HG03066 (cell line): ENCODE data around the gene RRAGB.
A peak's percentile ranks its signal among the peaks of the same experiment; 100 is the strongest.
"Not testable (repeated sequence)": the region's sequence is repeated elsewhere in the genome, so short reads cannot be mapped to it uniquely, and the experiment has no call there.

ENCODE experiments used
- ATAC-seq: cut with Tn5 transposase; IDR thresholded peaks from one replicate; pipeline ENCODE4 v1.9.1; 2021; ENCODE audit warnings: low read depth; ENCODE audit not compliant: unreplicated experiment

Gene RRAGB, protein sequence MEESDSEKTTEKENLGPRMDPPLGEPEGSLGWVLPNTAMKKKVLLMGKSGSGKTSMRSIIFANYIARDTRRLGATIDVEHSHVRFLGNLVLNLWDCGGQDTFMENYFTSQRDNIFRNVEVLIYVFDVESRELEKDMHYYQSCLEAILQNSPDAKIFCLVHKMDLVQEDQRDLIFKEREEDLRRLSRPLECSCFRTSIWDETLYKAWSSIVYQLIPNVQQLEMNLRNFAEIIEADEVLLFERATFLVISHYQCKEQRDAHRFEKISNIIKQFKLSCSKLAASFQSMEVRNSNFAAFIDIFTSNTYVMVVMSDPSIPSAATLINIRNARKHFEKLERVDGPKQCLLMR

DNA sequence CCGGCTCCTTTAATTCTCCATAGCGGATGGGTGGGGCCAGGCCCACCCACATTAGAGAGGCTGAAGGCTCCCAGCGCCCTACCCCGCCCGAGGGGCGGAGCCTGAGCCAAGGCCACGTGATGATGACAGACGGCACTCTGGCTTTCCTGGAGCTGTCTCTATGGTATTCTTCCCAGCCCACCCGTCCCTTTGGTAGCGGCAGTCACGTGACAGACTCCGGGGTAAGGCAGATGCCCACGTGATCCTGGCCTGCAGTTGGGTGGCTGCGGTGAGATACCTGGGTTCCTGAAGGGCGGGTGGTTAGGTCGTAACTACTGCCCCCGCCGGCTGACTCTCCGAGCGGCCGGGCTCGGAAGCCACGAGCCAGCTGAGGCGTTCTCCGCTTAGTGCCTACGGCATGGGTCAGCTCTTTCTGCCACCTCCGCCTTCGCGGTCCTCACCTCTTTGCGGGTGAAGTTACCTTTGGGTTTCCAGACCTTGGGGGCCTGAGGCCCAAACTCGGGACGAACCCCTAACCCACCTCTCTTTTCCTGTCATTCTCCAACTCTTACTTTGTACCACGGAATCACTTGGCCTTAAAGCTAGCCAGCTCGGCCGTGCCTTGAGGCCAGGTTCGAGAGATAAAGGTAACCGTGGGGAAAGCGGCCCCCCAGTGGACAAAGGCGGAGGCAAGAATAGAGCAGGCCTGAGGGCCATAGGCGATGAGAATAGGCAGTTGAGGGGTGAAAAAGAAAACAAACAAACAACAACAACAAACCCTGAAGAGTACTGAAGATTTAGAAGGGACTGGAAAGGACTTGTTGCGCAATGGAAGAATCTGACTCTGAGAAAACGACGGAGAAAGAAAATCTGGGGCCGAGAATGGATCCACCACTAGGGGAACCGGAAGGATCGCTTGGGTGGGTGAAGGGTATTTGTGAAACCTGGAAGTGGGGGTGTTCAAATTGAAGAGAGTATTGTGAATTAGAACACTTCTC lies at the start of gene RRAGB:
Gene RRAGB (plus strand): TSS at position 229 of the 977 bp plus-strand sequence. CDS start 579 bp downstream, at position 808.
- peak; percentile 91 for ATAC-seq

DNA sequence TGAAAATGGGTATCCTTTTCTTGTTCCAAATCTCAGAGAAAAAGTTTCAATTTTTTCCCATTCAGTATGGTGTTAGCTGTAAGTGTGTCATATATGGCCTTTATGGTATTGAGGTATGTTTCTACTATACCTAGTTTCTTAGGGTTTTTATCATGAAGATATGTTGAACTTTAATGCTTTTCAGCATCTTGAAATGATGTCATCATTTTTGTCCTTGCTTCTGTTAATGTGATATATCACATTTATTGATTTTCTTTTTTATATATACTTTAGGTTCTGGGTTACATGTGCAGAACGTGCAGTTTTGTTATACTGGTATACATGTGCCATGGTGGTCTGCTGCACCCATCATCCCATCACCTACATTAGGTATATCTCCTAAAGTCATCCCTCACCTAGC lies 49.5 kb upstream of the RRAGB start:
- no peak for ATAC-seq

DNA sequence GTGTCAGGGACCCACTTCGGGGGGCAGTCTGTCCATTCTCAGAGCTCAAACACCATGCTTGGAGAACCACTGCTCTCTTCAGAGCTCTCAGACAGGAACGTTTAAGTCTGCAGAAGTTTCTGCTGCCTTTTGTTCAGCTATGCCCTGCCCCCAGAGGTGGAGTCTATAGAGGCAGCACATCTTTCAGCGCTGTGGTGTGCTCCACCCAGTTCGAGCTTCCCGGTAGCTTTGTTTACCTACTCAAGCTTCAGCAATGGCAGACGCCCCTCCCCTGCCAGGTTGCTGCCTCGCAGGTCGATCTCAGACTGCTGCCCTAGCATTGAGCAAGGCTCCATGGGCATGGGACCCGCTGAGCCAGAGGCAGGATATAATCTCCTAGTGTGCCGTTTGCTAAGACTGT lies 29.0 kb upstream of the RRAGB start:
- not testable (repeated sequence) for ATAC-seq

DNA sequence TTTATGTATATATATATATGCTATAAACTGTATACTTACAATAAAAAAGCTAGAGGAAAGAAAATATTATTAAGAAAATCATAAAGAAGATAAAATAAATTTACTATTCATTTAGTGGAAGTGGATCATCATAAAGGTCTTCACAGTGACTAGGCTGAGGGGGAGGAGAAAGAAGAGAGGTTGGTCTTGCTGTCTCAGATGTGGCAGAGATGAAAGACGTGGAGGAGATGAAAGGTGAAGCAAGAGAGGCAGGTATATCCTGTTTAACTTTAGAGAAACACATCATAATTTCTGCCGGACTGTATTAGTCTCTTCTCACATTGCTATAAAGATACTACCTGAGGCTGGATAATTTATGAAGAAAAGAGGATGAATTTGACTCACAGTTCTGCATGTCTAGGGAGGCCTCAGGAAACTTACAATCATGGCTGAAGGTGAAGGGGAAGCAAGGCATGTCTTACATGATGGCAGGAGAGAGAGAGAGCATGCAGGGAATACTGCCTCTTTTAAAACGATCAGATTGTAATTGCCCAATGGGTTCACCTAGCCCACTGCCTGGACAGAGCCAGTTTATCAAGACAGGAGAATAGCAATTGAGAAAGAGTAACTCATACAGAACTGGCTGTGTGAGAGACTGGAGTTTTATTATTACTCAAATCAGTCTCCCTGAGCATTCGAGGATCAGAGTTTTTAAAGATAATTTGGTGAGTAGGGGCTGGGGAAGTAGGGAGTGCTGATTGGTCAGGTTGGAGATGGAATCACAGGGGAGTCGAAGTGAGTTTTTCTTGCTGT lies 22.1 kb upstream of the RRAGB start:
- no peak for ATAC-seq

DNA sequence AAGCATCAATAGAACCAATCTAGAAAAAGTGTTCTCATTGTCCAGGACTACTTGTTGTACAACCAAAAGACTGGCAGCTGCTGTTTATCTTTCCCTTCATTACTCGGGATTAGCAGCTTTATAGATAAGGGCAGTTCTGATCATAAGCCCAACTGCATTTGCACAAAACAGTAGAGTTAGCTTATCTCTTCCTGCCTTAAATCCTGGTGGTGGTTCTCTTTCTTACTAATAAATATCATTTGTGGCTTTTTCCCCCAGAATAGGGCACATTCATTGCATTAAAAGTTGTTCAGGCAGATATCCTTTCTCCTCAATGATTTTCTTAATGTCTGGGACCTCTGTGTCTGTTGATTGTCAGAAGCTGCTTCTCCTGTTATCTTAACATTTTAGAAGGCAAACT lies 20.2 kb upstream of the RRAGB start:
- ATAC-seq = no peak

DNA sequence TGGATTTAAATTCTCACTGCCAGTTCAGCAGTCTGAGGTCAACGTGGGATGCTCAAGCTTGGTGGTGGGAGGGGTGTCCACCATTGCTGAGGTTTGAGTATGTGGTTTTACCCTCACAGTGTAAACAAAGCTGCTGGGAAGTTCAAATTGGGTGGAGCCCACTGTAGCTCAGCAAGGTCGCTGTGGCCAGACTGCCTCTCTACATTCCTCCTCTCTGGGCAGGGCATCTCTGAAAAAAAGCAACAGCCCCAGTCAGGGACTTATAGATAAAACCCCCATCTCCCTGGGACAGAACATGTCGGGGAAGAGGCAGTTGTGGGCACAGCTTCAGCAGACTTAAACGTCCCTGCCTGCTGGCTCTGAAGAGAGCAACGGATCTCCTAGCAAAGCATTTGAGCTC lies 14.9 kb upstream of the RRAGB start:
- no peak for ATAC-seq

DNA sequence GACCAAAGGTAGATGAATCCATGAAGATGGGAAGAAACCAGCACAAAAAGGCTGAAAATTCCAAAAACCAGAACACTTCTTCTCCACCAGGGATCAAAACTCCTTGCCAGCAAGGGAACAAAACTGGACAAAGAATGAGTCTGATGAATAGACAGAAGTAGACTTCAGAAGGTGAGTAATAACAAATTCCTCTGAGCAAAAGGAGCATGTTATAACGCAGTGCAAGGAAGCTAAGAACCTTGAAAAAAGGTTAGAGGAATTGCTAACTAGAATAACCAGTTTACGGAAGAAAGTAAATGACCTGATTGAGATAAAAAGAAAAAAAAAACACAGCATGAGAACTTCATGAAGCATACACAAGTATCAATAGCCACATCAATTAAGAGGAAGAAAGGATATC lies 14.1 kb upstream of the RRAGB start:
- not testable (repeated sequence) for ATAC-seq

DNA sequence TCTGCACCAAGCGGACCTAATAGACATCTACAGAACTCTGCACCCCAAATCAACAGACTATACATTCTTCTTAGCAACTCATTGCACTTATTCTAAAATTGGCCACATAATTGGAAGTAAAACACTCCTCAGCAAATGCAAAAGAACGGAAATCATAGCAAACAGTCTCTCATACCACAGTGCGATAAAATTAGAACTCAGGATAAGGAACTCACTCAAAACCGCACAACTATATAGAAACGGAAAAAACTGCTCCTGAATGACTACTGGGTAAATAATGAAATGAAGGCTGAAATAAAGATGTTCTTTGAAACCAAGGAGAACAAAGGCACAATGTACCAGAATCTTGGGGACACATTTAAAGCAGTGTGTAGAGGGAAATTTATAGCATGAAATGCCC lies 12.5 kb upstream of the RRAGB start:
- ATAC-seq = not testable (repeated sequence)

DNA sequence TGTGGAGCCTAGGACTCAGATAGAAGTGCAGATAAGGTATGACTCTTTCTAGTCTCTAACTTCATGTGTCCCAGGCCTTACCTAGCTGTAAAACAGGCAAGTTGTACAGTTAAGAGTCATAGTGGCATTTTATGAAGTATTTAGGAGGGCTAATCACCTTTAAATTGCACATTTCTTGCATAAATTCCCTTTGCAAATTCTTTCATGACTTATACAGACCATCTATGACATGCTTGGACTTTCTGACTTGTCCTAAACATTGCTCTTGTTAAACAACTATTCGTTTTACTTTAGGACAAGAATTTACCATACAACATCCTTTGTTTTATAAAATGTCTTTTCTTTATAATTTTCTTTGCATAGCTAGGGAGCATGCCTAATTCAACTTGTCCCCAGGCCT lies 7.8 kb upstream of the RRAGB start:
- no peak for ATAC-seq

DNA sequence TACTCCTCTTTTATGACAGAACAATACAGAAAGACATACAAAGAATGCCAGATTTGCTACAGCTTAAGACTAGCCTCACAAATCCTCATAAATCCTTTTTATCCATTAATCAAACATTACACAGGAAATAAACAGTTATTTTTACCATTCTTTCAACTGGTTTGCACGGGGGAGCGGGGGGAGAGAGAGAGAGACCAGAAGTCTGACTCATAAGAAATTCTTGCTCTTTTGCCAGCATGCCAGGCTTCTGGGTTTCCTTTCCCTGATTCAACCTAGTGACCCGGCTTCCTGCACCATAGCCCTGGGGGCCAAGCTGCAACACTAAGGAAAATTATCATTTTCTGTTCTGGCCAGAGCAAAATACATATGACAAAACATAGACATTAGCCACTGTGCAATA lies 6.8 kb upstream of the RRAGB start:
- ATAC-seq = no peak

DNA sequence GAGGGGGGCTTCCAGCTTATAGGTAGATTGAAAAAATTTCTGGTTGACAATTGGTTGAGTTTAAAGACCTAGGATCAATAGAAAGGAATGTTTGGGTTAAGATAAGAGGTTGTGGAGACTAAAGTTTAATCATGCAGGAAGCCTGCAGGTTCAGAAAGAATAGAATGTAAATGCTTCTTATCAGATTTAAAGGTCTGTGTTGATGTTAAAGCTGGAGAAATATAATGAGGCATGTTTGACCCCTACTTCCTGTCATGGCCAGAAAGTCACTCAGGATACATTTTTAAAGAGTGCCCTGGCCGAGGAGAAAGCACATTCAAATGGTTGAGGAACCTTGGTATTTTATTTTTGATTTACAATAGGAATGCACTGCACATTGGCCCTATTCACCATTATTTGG lies 3.9 kb upstream of the RRAGB start:
- no peak for ATAC-seq

DNA sequence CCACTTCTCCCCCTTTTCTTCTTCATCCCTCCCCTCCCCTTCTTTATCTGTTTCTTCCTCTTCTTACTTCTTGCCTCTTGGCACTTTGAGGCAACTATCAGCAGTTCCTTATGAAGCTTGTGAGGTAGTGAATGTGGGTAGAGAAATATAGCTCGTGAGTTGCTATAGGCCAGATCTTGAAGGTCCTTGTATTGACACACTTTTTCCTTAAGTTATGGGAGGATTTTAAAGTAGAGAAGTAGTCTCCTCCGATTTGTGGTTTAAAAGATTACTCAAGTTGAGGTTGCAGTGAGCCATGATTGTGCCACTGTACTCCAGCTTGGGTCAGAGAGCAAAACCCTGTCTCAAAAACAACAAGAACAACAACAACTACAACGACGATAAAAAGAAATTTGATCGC lies 3.4 kb upstream of the RRAGB start:
- ATAC-seq = no peak

DNA sequence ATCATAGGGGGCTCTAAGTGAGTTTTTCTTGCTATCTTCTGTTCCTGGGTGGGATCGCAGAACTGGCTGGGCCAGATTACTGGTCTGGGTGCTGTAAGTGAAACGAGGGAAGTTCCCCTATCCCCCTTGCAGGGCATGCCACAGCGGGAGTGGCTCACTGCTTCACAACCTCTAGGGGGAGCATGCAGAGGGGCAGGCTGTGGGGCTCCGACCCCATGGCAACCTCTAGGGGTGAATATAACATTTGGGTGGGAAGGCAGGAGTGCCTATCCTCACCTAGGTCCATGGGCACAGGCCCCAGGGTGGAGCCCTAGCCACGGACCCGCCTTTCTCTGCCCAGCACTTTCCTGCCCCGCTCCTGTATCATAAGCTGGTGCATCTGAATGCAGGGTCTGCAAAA lies 1.7 kb upstream of the RRAGB start:
- no peak for ATAC-seq

DNA sequence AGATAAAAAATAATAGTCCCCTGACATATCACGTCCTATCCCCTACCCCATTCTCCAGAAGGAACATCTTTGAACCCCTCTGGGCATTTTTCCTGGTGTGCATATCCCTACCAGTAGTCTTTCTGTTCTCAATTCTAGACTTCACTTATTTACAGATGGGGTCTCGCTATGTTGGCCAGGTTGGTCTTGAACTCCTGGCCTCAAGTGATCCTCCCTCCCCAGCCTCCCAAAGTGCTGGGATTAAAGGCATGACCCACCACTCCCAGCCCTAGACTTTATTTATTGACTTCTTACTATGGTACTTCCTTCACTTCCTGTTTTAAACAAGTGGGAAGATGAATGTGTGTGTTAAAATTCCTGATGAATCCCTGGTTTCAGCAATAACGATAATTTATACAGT lies 612 bp upstream of the RRAGB start:
- ATAC-seq = no peak

DNA sequence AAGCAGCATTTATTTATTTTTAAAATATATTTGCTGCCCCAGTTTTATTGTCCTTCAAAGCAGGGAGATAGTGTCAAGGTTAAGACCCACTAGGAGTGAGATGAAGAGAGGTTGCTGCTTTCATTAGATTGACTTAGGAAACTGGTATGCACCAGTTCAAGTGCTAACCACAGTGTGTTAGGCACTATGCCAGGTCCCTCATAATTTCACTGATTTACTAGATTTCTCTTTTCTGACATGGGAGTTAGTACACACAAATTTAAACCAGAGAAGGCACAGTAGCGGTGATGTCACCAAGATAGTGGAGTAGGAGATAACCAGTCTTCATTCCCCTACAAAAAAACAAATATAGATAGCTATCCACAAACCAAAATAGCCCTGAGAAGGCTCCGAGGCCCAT lies 14.3 kb downstream of the RRAGB start:
- ATAC-seq = no peak

DNA sequence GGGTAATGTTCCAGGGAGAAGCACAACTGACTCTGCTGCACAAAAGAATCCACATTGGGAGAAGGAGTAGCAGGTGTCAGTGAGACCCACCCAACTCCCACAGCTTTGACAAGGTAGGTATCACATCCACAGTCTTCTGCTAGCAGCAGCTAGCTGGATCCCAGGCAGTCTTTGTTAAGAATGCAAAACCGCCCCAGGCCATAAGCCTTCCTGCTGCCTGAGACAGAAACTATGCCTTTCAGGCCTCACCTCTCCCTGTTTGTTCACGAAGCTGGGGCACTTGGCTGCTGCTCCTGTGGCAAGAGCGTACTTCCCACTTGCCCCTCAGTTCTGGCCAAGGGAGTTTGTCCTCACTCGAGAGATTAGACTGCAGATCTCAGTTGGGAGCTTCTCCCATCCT lies 21.4 kb downstream of the RRAGB start:
- no peak for ATAC-seq

DNA sequence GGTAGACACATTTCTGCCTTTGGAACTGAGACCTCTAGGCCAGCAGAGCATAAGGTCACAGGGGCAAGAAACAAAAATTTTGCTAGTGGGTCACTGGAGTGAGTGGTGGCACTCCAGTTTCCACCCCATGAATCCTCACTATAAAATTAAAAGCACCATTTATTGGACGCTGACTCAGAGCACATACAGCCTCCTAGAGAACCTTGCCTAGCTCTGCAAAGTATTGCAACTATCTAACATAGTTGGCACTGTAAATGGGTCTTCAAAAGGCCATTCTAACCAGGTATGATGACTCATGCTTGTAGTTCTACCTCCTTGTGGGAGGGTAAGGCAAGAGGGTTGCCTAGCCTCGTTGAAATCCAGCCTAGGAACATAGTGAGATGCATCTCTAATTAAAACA lies 25.1 kb downstream of the RRAGB start:
- ATAC-seq = no peak

DNA sequence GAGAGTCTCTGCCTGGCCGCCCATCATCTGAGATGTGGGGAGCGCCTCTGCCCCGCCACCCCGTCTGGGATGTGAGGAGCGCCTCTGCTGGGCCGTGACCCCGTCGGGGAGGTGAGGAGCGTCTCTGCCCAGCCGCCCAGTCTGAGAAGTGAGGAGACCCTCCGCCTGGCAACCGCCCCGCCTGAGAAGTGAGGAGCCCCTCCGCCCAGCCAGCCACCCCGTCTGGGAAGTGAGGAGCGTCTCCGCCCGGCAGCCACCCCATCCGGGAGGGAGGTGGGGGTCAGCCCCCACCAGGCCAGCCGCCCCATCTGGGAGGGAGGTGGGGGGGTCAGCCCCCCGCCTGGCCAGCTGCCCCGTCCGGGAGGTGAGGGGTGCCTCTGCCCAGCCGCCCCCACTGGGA lies 30.9 kb downstream of the RRAGB start:
- ATAC-seq = not testable (repeated sequence)

DNA sequence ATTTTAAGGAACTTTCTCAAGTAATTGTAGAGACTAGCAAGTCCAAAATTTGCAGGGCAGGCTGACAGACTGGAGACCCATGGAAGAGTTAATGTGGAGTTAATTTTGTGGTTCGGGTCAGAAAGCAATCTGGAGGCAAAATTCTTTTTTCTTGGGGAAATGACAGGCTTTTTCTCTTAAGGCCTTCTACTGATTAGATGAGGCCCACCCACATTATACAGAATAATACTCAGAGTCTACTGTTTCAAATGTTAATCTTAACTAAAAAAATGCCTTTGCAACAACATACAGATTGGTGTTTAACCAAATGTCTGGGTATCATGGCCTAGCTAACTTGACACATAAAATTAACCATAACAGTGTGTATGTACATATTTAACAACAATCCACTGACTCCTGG lies 32.7 kb downstream of the RRAGB start:
- ATAC-seq = no peak

DNA sequence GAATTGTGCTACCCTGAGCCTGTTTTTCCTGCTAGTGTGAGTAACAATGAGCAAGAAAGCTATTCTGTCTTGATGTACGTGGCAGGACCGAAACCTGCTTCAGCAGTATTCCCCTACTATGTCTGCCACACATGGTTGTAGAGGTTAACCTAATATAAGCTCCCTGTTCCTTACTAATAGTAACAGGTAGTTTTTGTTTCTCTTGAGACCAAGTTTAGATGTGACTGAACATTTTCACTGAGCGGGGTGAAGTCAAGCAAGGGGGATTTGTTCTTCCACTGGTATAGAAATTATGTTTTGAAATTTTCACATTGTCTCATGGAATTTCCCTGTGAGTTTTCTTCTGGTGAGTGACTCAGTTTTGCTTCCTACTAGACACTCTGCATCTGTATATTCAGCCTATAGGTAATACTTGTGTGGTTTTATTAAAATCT lies 37.3 kb downstream of the RRAGB start:
- peak; percentile 88 for ATAC-seq

DNA sequence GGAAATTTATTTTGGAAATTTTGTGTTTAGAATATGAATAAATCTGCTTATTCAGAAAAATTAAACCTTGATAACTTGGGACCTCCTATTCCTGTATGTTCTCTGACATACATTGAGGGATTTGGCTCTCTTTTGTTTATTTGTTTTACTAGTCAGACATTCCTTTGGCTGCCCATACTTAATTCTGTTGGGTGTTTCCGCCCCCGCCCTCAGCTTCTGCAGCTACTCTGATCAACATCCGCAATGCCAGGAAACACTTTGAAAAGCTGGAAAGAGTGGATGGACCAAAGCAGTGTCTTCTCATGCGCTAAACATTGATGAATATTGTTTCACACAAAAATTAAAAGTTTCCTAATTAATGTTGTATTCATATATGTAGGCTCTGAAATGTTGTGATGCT lies 40.5 kb downstream of the RRAGB start:
- ATAC-seq = no peak
